Liver (tissue), 3 donors: ENCODE measurements around the gene XXYLT1.

Experiments
- FOXA2 ChIP-seq: IDR thresholded peaks from 2 replicates; pipeline ENCODE4 v1.6.1; 2016; ENCODE audit warnings: antibody characterized with exemption
- GABPA ChIP-seq, 2 donors: IDR thresholded peaks in 1 of 2; conservative IDR thresholded peaks in 1 of 2; 2 replicates each; pipeline ENCODE4 v1.6.1; 2016; ENCODE audit warnings: antibody characterized with exemption in 2 of 2, mild to moderate bottlenecking in 1 of 2, moderate library complexity in 1 of 2
- HNF4A ChIP-seq, 2 donors: conservative IDR thresholded peaks; 2 replicates each; pipeline ENCODE4 v1.6.1; 2016; ENCODE audit warnings: antibody characterized with exemption in 2 of 2, mild to moderate bottlenecking in 2 of 2
- HNF4G ChIP-seq: IDR thresholded peaks from 2 replicates; pipeline ENCODE4 v1.6.1; 2016; ENCODE audit warnings: antibody characterized with exemption
- JUND ChIP-seq, 2 donors: IDR thresholded peaks; 2 replicates each; pipeline ENCODE4 v1.6.1; 2016; ENCODE audit warnings: antibody characterized with exemption in 2 of 2
- RAD21 ChIP-seq, 2 donors: IDR thresholded peaks; 2 replicates each; pipeline ENCODE4 v1.6.1; 2016; ENCODE audit warnings: antibody characterized with exemption in 2 of 2, mild to moderate bottlenecking in 2 of 2
- REST ChIP-seq: IDR thresholded peaks from 2 replicates; pipeline ENCODE4 v1.6.1; 2016; ENCODE audit warnings: antibody characterized with exemption, mild to moderate bottlenecking
- SP1 ChIP-seq: IDR thresholded peaks from 2 replicates; pipeline ENCODE4 v1.6.1; 2018; ENCODE audit warnings: antibody characterized with exemption, mild to moderate bottlenecking
- TAF1 ChIP-seq: conservative IDR thresholded peaks from 2 replicates; pipeline ENCODE4 v1.6.1; 2016; ENCODE audit warnings: antibody characterized with exemption, mild to moderate bottlenecking
- YY1 ChIP-seq: IDR thresholded peaks from 2 replicates; pipeline ENCODE4 v1.6.1; 2016; ENCODE audit warnings: antibody characterized with exemption, mild to moderate bottlenecking
- TF ChIP-seq, protein P1 (sequence below): fragments of 150-350 bp; IDR thresholded peaks from 2 replicates; pipeline ENCODE4 v1.5.1; 2017; ENCODE audit warnings: improper control_type of control experiment, low read depth, low read length; ENCODE audit not compliant: missing input control
- TF ChIP-seq, protein P2 (sequence below): IDR thresholded peaks from 2 replicates; pipeline ENCODE4 v1.6.1; 2016; ENCODE audit warnings: antibody characterized with exemption
- TF ChIP-seq, protein P3 (sequence below): IDR thresholded peaks from 2 replicates; pipeline ENCODE4 v1.6.1; 2016; ENCODE audit warnings: antibody characterized with exemption
- TF ChIP-seq, protein P4 (sequence below): IDR thresholded peaks from 2 replicates; pipeline ENCODE4 v1.6.1; 2016; ENCODE audit warnings: antibody characterized with exemption
- donor health status: healthy.
- donor health status: healthy.

- TF ChIP-seq HNF4A (conservative IDR thresholded peaks at IDR 0.05) (no peak), JUND (IDR thresholded peaks at IDR 0.05) (no peak), SP1 (no peak), YY1 (no peak), REST (no peak), RAD21 (IDR thresholded peaks at IDR 0.05) (no peak), TAF1 (no peak), FOXA2 (no peak), GABPA (IDR thresholded peaks at IDR 0.05 in 1 of 2, conservative IDR thresholded peaks at IDR 0.05 in 1 of 2) (no peak), HNF4G (no peak)
- TF ChIP-seq, protein P1, sequence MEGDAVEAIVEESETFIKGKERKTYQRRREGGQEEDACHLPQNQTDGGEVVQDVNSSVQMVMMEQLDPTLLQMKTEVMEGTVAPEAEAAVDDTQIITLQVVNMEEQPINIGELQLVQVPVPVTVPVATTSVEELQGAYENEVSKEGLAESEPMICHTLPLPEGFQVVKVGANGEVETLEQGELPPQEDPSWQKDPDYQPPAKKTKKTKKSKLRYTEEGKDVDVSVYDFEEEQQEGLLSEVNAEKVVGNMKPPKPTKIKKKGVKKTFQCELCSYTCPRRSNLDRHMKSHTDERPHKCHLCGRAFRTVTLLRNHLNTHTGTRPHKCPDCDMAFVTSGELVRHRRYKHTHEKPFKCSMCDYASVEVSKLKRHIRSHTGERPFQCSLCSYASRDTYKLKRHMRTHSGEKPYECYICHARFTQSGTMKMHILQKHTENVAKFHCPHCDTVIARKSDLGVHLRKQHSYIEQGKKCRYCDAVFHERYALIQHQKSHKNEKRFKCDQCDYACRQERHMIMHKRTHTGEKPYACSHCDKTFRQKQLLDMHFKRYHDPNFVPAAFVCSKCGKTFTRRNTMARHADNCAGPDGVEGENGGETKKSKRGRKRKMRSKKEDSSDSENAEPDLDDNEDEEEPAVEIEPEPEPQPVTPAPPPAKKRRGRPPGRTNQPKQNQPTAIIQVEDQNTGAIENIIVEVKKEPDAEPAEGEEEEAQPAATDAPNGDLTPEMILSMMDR = no peak
- TF ChIP-seq, protein P2, sequence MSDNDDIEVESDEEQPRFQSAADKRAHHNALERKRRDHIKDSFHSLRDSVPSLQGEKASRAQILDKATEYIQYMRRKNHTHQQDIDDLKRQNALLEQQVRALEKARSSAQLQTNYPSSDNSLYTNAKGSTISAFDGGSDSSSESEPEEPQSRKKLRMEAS = no peak
- TF ChIP-seq, protein P3, sequence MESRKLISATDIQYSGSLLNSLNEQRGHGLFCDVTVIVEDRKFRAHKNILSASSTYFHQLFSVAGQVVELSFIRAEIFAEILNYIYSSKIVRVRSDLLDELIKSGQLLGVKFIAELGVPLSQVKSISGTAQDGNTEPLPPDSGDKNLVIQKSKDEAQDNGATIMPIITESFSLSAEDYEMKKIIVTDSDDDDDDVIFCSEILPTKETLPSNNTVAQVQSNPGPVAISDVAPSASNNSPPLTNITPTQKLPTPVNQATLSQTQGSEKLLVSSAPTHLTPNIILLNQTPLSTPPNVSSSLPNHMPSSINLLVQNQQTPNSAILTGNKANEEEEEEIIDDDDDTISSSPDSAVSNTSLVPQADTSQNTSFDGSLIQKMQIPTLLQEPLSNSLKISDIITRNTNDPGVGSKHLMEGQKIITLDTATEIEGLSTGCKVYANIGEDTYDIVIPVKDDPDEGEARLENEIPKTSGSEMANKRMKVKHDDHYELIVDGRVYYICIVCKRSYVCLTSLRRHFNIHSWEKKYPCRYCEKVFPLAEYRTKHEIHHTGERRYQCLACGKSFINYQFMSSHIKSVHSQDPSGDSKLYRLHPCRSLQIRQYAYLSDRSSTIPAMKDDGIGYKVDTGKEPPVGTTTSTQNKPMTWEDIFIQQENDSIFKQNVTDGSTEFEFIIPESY = no peak
- TF ChIP-seq, protein P4, sequence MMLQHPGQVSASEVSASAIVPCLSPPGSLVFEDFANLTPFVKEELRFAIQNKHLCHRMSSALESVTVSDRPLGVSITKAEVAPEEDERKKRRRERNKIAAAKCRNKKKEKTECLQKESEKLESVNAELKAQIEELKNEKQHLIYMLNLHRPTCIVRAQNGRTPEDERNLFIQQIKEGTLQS = no peak
Observed at GRCh38 chr3:195251336-195252065, 19.5 kb downstream of the XXYLT1 start.
